K562 (cell line): ENCODE measurements around the gene DNAH17. TPM values are rescaled to one million over a fixed set of nuclear protein-coding genes. Genes with fewer than 3 reads are reported as not detected.

Experiments
- ATAC-seq: fragments of 200-7000 bp; cut with Tn5 transposase; 3 replicates; pipeline ENCODE4 v1.9.1; 2020; ENCODE audit warnings: moderate library complexity
- BruUV-seq: library from RNA; stranded (reverse); fragments of 400-500 nt; replicated peaks from 2 replicates; lab custom pipeline; 2021; lab: Mats Ljungman, UMichigan
- CTCF ChIA-PET: fragments of 300-600 bp; formaldehyde crosslinking; extraction: SDS; loops from one replicate; lab custom pipeline; 2021; ENCODE audit warnings: low intra/inter-chr PET ratio; lab: Yijun Ruan, JAX
- POLR2A ChIA-PET: fragments of 300-600, 350-650 bp; sonication (Branson Sonifier 250); formaldehyde crosslinking; extraction: SDS; loops from one replicate; lab custom pipeline; 2021; ENCODE audit warnings: antibody characterized with exemption, inconsistent platforms; lab: Yijun Ruan, JAX
- DNase-seq, 4 experiments: peaks; one replicate each; pipeline versions ENCODE4 v3.0.0 to v3.0.0-alpha.2; 2011 to 2018; ENCODE audit warnings: low spot score in 3 of 4, mixed read lengths in 3 of 4; ENCODE audit errors: extremely low read depth in 1 of 4
- FAIRE-seq: peaks from 2 replicates; lab custom pipeline; 2011; peaks lifted over from hg19 to GRCh38; lab: Jason Lieb, UNC
- H2AFZ ChIP-seq: 2 replicates; pipeline ENCODE4 v1.6.0; 2011; ENCODE audit warnings: low read depth, low read length, control low read depth, inconsistent platforms
- H3K27ac ChIP-seq: fragments of 200-600 bp; 3 replicates; pipeline ENCODE4 v1.8.0; 2011; ENCODE audit warnings: low read depth, mild to moderate bottlenecking, control low read depth, inconsistent platforms, low read length, moderate library complexity, mixed read lengths; ENCODE audit errors: extremely low read depth
- H3K27me3 ChIP-seq, 2 experiments: fragments of 300-600 bp in 1 of 2; 2 replicates in 1 of 2; 3 replicates in 1 of 2; pipeline versions ENCODE4 v1.6.0 to v1.8.0; 2011; ENCODE audit warnings: inconsistent platforms in 2 of 2, low read length in 2 of 2, mild to moderate bottlenecking in 1 of 2, mixed read lengths in 1 of 2, moderate library complexity in 1 of 2; ENCODE audit not compliant: control insufficient read depth in 2 of 2, insufficient read depth in 2 of 2
- H3K36me3 ChIP-seq: fragments of 300-600 bp; 3 replicates; pipeline ENCODE4 v1.8.0; 2011; ENCODE audit warnings: mild to moderate bottlenecking, low read length, inconsistent platforms; ENCODE audit not compliant: control insufficient read depth, insufficient read depth
- H3K4me1 ChIP-seq, 2 experiments: fragments of 200-600 bp in 1 of 2; replicated peaks in 1 of 2; 2 replicates in 1 of 2; 3 replicates in 1 of 2; pipeline versions ENCODE4 v1.5.1 to v1.8.0; 2011; ENCODE audit warnings: inconsistent platforms in 2 of 2, low read length in 2 of 2, mild to moderate bottlenecking in 1 of 2, mixed read lengths in 1 of 2, moderate library complexity in 1 of 2; ENCODE audit not compliant: control insufficient read depth in 2 of 2, insufficient read depth in 2 of 2
- H3K4me2 ChIP-seq: 2 replicates; pipeline ENCODE4 v1.6.1; 2011; ENCODE audit warnings: low read length, control low read depth, inconsistent platforms, mixed read lengths; ENCODE audit not compliant: insufficient read depth
- H3K4me3 ChIP-seq: fragments of 200-600 bp; sonication (generic), shearing (Covaris generic); 2 replicates; pipeline ENCODE4 v1.5.1; 2016; ENCODE audit warnings: control low read depth, inconsistent platforms
- H3K79me2 ChIP-seq: fragments of 200-600 bp; 3 replicates; pipeline ENCODE4 v1.8.0; 2011; ENCODE audit warnings: low read length, inconsistent platforms; ENCODE audit not compliant: control insufficient read depth, insufficient read depth
- H3K9ac ChIP-seq, 2 experiments: 2 replicates each; pipeline versions ENCODE4 v1.6.0 to v1.6.1; 2011; ENCODE audit warnings: low read depth in 2 of 2, low read length in 2 of 2, control low read depth in 1 of 2, inconsistent platforms in 1 of 2, mild to moderate bottlenecking in 1 of 2, mixed read lengths in 1 of 2; ENCODE audit not compliant: insufficient read depth in 1 of 2
- H3K9me1 ChIP-seq: one replicate; pipeline ENCODE4 v1.6.0; 2011; ENCODE audit warnings: inconsistent platforms, mild to moderate bottlenecking, low read length, moderate library complexity; ENCODE audit not compliant: control insufficient read depth, insufficient read depth
- H3K9me3 ChIP-seq: replicated peaks from 2 replicates; pipeline ENCODE4 v1.5.1; 2011; ENCODE audit warnings: low read depth, low read length, inconsistent platforms; ENCODE audit not compliant: control insufficient read depth, insufficient read depth
- H4K20me1 ChIP-seq: replicated peaks from 2 replicates; pipeline ENCODE4 v1.6.1; 2011; ENCODE audit warnings: low read length, inconsistent platforms, mixed read lengths; ENCODE audit not compliant: control insufficient read depth, insufficient read depth
- BRF1 ChIP-seq: IDR thresholded peaks from 3 replicates; pipeline ENCODE4 v1.6.1; 2011; ENCODE audit warnings: borderline replicate concordance, mild to moderate bottlenecking; ENCODE audit not compliant: insufficient read length; ENCODE audit errors: extremely low read depth
- GTF2A2 ChIP-seq: IDR thresholded peaks from 2 replicates; pipeline ENCODE4 v1.6.1; 2016; ENCODE audit warnings: mild to moderate bottlenecking, missing genetic modification characterization, missing compliant biosample characterization
- GTF3C2 ChIP-seq: IDR thresholded peaks from 3 replicates; pipeline ENCODE4 v1.6.1; 2011; ENCODE audit warnings: borderline replicate concordance, mild to moderate bottlenecking, moderate library complexity; ENCODE audit not compliant: insufficient read length; ENCODE audit errors: extremely low read depth
- KDM2B ChIP-seq: fragments of 250-450 bp; sonication (Bioruptor Pico); IDR thresholded peaks from 2 replicates; pipeline ENCODE4 v1.8.0; 2021; ENCODE audit warnings: mild to moderate bottlenecking, moderate library complexity
- KDM5B ChIP-seq: fragments of 200-600 bp; sonication (generic); IDR thresholded peaks from 2 replicates; pipeline ENCODE4 v1.6.1; 2012; ENCODE audit warnings: low read depth, mild to moderate bottlenecking, moderate library complexity, low read length, control low read depth, inconsistent platforms; ENCODE audit not compliant: insufficient replicate concordance
- KHSRP ChIP-seq: fragments of 450-650 bp; IDR thresholded peaks from 2 replicates; pipeline ENCODE4 v1.6.1; 2017
- MAFK ChIP-seq: IDR thresholded peaks from 2 replicates; pipeline ENCODE4 v1.6.1; 2011; ENCODE audit warnings: low read length, improper control_type of control experiment
- NFIC ChIP-seq: fragments of 450-650 bp; IDR thresholded peaks from 2 replicates; pipeline ENCODE4 v1.6.1; 2017; ENCODE audit warnings: mild to moderate bottlenecking, inconsistent platforms
- PML ChIP-seq: IDR thresholded peaks from 2 replicates; pipeline ENCODE4 v1.6.1; 2012; ENCODE audit warnings: low read length, inconsistent platforms
- SP1 ChIP-seq: sonication (generic); formaldehyde crosslinking; IDR thresholded peaks from 2 replicates; pipeline ENCODE4 v1.8.1; 2022; ENCODE audit warnings: mild to moderate bottlenecking, missing genetic modification reagents
- WGBS: fragments of 100-300 bp; shearing (Covaris generic); methylation state at CpG from one replicate; pipeline ENCODE4 v1.1.6; 2016; ENCODE audit warnings: low coverage, mixed read lengths; ENCODE audit not compliant: insufficient coverage; ENCODE audit errors: missing lambda C conversion rate; 5-methylcytosine and 5-hydroxymethylcytosine counted together
- in situ Hi-C: fragments of 300-500 bp; cut with MboI; formaldehyde crosslinking; loops from 4 replicates; pipeline ENCODE4 v1.15.0; 2018; ENCODE audit warnings: inconsistent platforms, mixed read lengths
- intact Hi-C: fragments of 100-400 bp; cut with micrococcal nuclease; formaldehyde crosslinking; loops from 2 replicates; pipeline ENCODE4 v1.14.2; 2022
- polyA plus RNA-seq, 8 experiments: library from polyadenylated mRNA; depleted of rRNA in 4 of 8; stranded (reverse) in 5 of 8; unstranded in 3 of 8; fragments of >200 nt; fragmentation: Nextera tagmentation in 2 of 8; fragmentation: Illumina TruSeq in 1 of 8; extraction: Ambion mirVana in 2 of 8; extraction: Trizol in 1 of 8; gene quantifications; 2 replicates each; pipeline versions ENCODE4 v1.2.1 to v1.2.3, GENCODE V29; 2011 to 2014; ENCODE audit warnings: inconsistent platforms in 1 of 8, missing spikeins in 1 of 8
- total RNA-seq, 7 experiments: library from RNA; depleted of rRNA in 6 of 7; stranded (reverse); fragments of >200 nt in 6 of 7; fragmentation: Illumina TruSeq in 2 of 7; extraction: Trizol in 2 of 7; gene quantifications; 2 replicates each; pipeline versions ENCODE4 v1.2.1 to v1.2.3, GENCODE V29; 2011 to 2021; ENCODE audit warnings: low replicate concordance in 1 of 7
- TF ChIP-seq, protein P1 (sequence below): sonication (generic); formaldehyde crosslinking; IDR thresholded peaks from 2 replicates; pipeline ENCODE4 v1.8.1; 2023; ENCODE audit warnings: mild to moderate bottlenecking, missing genetic modification reagents

Gene DNAH17
- total and polyA plus RNA-seq, 9 of the 15 experiments (the other 6 are each of a cell fraction or from before 2014, with no cell fraction given): under 0.01 to 0.06 (median 0.03) TPM; not detected in 5

DNA sequence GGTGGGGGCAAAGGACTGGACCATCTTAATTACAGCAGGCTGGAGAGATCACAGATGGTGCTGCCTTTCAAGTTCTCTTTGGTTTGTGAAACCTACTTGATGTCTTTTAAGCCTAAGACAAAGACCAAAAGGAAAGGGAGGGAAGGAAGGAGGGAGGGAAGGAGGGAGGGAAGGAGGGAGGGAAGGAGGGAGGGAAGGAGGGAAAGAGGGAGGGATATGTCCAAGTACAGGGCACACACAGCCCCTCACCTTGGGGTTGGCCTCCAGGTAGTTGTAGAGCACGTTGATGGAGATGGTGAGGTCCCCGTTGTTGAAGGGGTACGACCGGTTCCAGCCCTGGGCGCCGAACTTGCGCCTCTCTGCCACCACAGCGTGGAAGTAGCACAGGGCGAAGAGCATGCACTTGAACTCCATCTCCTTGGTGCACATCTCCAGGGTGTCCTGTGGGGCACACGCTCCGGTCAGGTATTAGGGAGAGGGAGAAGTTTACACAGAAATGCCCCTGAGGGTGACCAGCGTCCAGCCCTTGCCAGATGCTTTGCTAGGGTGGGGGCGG, 143.3 kb downstream of the DNAH17 start:
- Histone ChIP-seq H2AFZ (no peak overlapping the region), H3K27me3 (peaks cover 0 to 23% of the 10 kb centered on the region in 2 experiments; a peak in 2 of 5 replicates), H3K27ac (no peak overlapping the region), H3K4me2 (no peak overlapping the region), H3K4me3 (no peak overlapping the region), H3K9me1 (no peaks in the 10 kb centered on the region), H3K9me3 (no peaks in the 10 kb centered on the region), H3K9ac (peak overlapping the region in 1 of 2 experiments; percentile 26; a peak in 2 of 4 replicates), H3K4me1 (peaks cover 0 to 8% of the 10 kb centered on the region in 2 experiments; a peak in 1 of 5 replicates), H3K79me2 (no peaks in the 10 kb centered on the region), H4K20me1 (0 out of 2 replicates have a peak, but pooled peaks cover 4% of the 10 kb centered on the region), H3K36me3 (0 out of 3 replicates have a peak, but pooled peaks cover 2% of the 10 kb centered on the region)
- no peak for TF ChIP-seq BRF1
- TF ChIP-seq GTF2A2 (tag): no peak
- TF ChIP-seq, protein P1, sequence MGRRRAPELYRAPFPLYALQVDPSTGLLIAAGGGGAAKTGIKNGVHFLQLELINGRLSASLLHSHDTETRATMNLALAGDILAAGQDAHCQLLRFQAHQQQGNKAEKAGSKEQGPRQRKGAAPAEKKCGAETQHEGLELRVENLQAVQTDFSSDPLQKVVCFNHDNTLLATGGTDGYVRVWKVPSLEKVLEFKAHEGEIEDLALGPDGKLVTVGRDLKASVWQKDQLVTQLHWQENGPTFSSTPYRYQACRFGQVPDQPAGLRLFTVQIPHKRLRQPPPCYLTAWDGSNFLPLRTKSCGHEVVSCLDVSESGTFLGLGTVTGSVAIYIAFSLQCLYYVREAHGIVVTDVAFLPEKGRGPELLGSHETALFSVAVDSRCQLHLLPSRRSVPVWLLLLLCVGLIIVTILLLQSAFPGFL (CRISPR knock-in tag): no peak
- TF ChIP-seq NFIC: no peak
- no peak for TF ChIP-seq SP1 (CRISPR knock-in tag)
- no peak for TF ChIP-seq KDM5B
- no peak for TF ChIP-seq MAFK
- TF ChIP-seq PML: no peak
- no peak for TF ChIP-seq KDM2B
- no peak for TF ChIP-seq GTF3C2
- no peak for TF ChIP-seq KHSRP
- ATAC-seq: no peak
- no peak for DNase-seq
- ChIA-PET POLR2A (no interaction called here), CTCF (no interaction called here)
- no peak for FAIRE-seq
- WGBS: 24% methylated on average over 10 of the region's 13 CpGs
- in situ Hi-C loops (no loop called here), intact Hi-C loops (no loop called here)
- no TSS peak for BruUV-seq
